Stimulated activated naive CD4-positive, alpha-beta T cell (primary cell): ENCODE data around the gene PGBD5.

Experiments used
- DNase-seq, 6 experiments: peaks; one replicate each; lab custom pipeline; 2025; lab: John Stamatoyannopoulos, UW

PGBD5 gene

DNA sequence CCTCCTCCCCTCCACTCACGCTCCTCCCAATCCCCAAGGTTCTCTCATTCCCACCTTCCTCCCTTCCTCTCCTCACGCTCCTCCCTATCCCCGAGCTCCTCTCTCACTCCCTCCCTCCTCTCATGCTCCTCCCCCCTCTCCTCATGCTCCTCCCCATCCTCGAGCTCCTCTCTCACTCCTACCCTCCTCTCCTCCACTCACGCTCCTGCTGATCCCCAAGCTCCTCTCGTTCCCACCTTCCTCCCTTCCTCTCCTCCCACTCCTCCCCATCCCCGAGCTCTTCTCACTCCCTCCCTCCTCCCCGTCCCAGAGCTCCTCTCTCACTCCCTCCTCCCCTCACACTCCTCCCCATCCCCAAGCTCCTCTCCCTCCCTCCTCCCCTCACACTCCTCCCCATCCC, 31.4 kb downstream of the PGBD5 start:
- no peak for DNase-seq

DNA sequence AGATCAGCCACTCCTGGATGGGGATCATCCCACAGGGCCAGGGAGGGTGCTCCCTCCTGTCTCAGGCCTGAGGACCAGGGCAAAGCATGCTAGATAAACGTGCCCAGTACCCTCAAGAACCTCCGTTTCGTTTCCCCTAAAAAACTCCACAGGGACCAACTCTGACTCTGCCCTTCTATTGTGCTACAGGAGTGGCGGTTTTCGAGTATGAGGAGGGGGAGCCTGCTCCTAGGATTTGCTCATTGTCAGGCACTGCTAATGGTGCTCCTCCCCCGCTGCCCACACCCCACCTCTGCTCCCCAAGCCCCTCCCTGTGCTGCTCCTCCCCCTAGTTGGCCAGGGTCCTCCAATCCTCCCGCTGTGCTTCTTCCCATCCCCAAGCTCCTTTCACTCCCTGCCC, 32.0 kb downstream of the PGBD5 start:
- DNase-seq = no peak

DNA sequence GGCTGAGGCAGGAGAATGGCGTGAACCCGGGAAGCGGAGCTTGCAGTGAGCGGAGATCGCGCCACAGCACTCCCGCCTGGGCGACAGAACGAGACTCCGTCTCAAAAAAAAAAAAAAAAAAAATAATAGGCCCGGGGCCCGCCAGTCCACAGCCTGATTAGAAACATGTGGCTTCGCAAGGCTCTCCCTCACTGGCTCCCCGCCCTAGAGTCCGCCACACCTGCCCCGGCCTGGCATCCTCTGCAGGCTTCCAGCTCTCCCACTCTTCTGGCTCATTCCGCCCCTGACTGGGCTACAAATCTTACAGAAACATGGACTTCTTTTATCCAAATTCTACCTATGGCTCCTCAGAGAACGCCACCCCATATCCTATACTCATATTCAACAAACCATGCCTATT, 32.4 kb downstream of the PGBD5 start:
- no peak for DNase-seq

DNA sequence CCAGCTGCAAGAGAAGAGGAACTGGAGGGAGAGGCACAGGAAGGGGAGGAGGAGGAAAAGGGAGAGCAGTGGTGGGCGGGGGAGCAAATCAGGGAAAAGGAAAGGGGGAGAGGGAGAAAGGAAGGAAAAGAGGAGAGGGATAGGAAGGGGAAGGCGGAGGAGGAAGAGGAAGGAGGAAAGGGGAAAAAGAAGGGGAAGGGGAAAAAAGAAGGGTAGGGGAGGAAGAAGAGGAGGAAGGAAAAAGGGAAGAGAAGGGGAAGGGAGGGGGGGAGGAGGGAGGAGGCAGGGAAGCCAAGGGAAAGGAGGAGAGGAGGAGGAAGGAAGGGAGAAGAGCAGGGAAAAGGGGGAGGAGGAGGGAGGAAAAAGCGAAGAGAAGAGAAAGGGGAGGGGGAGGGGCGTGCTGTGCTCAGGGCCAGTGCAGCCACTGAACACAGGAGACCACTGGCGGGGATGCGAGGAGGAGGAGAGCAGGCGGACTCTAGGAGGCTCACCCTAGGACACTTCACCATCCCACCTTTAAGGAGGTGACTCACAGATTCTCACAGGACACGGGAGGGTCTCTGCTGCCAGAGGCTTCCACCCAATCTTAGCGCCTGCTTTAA, 33.1 kb downstream of the PGBD5 start:
- DNase-seq = no peak

DNA sequence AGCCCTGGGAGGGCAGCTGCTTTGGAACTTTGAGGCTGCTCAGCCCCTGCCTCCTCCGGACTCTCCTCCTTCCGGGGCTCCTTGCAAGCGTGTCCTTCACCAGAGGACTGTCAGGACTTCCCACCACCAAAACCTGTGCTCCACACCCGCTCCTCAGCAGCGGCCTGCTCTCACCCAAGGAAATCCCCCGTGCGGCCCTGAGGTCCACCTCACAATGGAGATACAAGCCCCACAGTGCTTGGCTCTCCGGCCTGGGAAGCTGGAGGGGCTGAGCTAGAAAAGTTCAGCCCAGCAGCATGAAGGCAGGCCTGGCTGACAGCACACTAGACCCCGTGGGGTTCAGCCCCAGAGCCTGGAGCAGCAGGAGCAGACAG, 33.6 kb downstream of the PGBD5 start:
- no peak for DNase-seq

GRCh38 chr1:230391776-230392535, 34.2 kb downstream of the PGBD5 start:
- DNase-seq = no peak

DNA sequence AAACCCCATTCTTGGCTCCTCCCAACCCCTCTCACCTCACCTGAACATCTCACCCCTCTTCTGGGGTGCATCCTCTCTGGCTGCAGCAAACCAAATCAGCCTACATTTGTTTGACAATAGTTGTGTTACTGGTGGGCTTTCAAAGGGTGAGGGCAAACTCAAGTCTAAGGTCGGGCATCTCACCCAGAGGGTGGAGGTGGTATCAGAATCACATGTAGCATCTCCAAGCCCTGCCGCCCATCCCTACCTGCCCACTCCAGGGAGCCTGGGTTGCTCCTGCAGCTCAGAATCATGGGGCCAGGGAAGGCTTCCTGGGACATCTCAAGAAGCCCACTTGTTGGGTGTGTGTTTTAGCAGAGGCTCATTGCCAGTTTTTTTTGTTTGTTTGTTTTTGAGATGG, 35.8 kb downstream of the PGBD5 start:
- no peak for DNase-seq

DNA sequence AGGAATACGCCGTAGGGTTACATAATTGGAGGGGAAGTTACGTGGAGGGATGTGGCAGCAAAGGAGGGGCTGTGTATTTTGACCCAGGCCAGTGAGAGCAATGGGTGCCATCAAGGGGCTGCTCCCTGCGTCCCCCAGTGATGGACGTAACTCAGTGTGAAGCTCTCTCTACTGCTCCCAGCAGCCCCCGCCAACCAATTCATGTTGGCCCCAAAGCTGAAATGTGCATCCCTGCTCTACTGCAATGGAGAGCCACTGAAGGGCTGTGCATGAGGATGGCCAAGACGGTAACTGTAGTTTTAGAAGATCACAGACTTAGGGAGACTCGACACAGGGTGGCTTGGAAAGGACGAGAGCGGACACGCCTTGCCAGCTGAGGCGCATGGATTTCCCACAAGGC, 38.3 kb downstream of the PGBD5 start:
- no peak for DNase-seq

- no peak for DNase-seq
Measured at GRCh38 chr1:230387296-230387695, 38.8 kb downstream of the PGBD5 start.

DNA sequence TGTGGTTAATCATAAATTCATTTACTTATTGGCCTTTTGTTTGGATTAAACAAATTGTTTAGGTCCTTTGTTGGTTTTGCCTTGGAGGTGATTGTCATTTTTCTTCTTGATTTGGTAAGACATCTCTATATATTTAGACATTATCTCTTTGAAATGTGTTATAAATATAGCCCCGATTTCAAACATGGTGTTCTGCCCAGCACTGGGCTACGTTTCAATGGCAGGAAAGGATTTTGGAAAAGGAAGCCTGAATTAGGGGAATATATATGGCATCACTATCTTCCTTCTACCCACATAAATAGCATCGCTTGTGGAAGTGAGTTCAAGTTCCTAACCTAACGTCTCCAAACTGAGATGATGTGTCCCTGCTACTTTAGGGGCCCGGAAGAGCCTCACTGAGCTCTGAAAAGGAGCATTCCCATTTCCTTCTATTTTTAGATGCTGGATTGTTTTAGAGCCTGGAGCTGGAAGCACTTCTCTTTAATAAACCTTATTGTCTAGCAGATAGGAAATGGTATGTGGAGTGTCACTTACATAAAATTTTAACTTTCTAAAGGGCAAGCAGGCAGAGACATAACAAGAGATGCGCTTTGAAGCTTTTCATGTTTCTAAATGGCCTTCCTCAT, 39.4 kb downstream of the PGBD5 start:
- DNase-seq = no peak

GRCh38 chr1:230385930-230386329, 40.2 kb downstream of the PGBD5 start:
- no peak for DNase-seq

- no peak for DNase-seq
Measured at GRCh38 chr1:230385158-230385450, 41.0 kb downstream of the PGBD5 start.

- DNase-seq = no peak
Measured at GRCh38 chr1:230384380-230385157, 41.6 kb downstream of the PGBD5 start.

- no peak for DNase-seq
Measured at GRCh38 chr1:230383425-230383824, 42.7 kb downstream of the PGBD5 start.

DNA sequence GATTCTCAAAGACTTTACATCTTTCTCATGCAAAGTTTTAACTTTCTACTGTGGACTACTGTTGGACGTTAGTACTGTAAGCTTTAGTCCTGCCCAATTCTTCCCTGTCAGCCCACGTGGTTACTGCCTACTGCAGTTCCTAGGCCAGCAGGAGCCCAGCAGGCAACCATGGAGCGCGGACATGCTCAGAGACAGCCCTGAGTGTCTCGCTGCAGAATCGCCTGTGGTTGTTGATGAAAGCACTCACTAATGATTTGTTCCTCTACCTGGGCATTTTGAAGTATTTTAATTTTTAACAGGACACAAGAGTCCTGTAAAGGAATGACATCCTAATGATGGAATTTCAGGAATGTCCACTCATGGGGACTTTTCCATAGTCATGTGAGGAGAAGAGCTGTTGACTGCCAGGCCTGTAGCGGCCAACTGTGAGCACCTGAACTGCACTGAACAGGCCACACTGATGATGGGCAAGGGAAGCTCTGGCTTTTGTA, 44.1 kb downstream of the PGBD5 start:
- DNase-seq = no peak

DNA sequence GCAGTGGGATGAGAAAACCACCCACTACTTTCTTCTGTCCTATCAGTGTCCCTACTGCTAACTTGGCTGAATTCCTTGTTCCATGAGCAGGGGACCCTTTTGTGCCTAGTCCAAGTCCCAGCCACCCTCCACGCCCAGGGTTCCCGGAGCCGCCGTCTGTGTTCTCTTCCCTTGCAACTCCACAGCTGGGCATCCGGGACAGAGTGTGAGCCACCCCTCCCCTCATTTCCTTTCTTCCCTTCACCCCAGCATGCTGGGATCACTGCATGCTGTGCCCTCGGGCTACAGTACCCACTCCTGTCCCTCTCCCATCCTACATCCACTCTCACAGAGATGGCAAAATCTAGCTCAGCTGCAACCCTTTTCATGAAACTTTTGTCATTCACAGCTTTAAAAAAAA, 44.5 kb downstream of the PGBD5 start:
- DNase-seq = no peak

- DNase-seq = no peak
Measured at GRCh38 chr1:230381049-230381467, 45.1 kb downstream of the PGBD5 start.

- no peak for DNase-seq
Measured at GRCh38 chr1:230379928-230380327, 46.2 kb downstream of the PGBD5 start.

- DNase-seq = no peak
Measured at GRCh38 chr1:230379462-230379861, 46.7 kb downstream of the PGBD5 start.

DNA sequence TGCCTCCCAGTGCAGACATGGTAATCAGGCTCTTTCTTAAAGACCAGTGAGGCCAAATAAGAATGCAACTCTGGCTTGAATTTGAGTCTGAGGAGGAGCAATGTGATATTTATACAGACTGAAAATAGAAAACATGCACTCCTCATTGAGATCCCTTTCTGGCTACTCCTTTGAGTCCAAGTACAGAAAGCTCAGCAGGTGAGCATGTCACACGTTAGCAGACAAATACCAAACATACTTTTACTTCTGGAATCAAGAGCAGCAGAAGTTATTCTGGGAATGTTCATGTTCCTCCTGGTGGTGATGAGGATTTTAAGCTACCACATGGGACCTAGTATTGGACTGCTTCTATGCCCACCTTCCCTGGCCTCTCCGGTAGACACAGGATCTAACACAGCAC, 48.3 kb downstream of the PGBD5 start:
- no peak for DNase-seq

- no peak for DNase-seq
Measured at GRCh38 chr1:230377324-230377723, 48.8 kb downstream of the PGBD5 start.

- no peak for DNase-seq
Measured at GRCh38 chr1:230376296-230376695, 49.8 kb downstream of the PGBD5 start.

- DNase-seq = no peak
Measured at GRCh38 chr1:230375780-230376179, 50.4 kb downstream of the PGBD5 start.
